Natural killer cell (primary cell): ENCODE data around the gene IMPDH2. TPM values are rescaled to one million over a fixed set of nuclear protein-coding genes. Genes with fewer than 3 reads are reported as not detected.
A peak's percentile ranks its signal among the peaks of the same experiment; 100 is the strongest.

Source experiments
- ATAC-seq, 3 donors: fragments of 150-1000 bp in 2 of 3; fragments of 200-7000 bp in 1 of 3; cut with Tn5 transposase; 1 replicate in 1 of 3; 2 replicates in 2 of 3; pipeline ENCODE4 v1.10.0; 2021; ENCODE audit warnings: mild to moderate bottlenecking in 2 of 3, moderate library complexity in 2 of 3
- DNase-seq, 2 donors: peaks; one replicate each; pipeline versions ENCODE4 v3.0.0 to v3.0.0-alpha.2; 2013 to 2021; ENCODE audit warnings: mixed read lengths in 1 of 2
- H3K27ac ChIP-seq: one replicate; pipeline ENCODE4 v1.5.1; 2013; ENCODE audit warnings: mild to moderate bottlenecking, low read length
- H3K27me3 ChIP-seq: one replicate; pipeline ENCODE4 v1.6.1; 2013; ENCODE audit warnings: low read length; ENCODE audit not compliant: control insufficient read depth, insufficient read depth
- H3K36me3 ChIP-seq: one replicate; pipeline ENCODE4 v1.6.1; 2013; ENCODE audit warnings: low read length; ENCODE audit not compliant: control insufficient read depth, insufficient read depth
- H3K4me1 ChIP-seq: one replicate; pipeline ENCODE4 v1.6.1; 2013; ENCODE audit warnings: low read length; ENCODE audit not compliant: control insufficient read depth, insufficient read depth
- H3K4me3 ChIP-seq: one replicate; pipeline ENCODE4 v1.5.1; 2013; ENCODE audit warnings: low read length
- H3K9me3 ChIP-seq: one replicate; pipeline ENCODE4 v1.6.1; 2013; ENCODE audit warnings: low read length; ENCODE audit not compliant: control insufficient read depth, insufficient read depth
- H3K27ac Mint-ChIP-seq, 2 donors: one replicate each; pipeline ENCODE4 v1.8.0; 2022; ENCODE audit warnings: mild to moderate bottlenecking in 2 of 2, mixed read lengths in 2 of 2, moderate library complexity in 1 of 2
- H3K27me3 Mint-ChIP-seq, 2 donors: one replicate each; pipeline ENCODE4 v1.8.0; 2022; ENCODE audit warnings: low read depth in 2 of 2, mixed read lengths in 2 of 2
- H3K36me3 Mint-ChIP-seq: one replicate; pipeline ENCODE4 v1.8.0; 2022; ENCODE audit warnings: mixed read lengths
- H3K4me1 Mint-ChIP-seq, 2 donors: one replicate each; pipeline ENCODE4 v1.8.0; 2022; ENCODE audit warnings: mixed read lengths in 2 of 2
- H3K4me3 Mint-ChIP-seq: one replicate; pipeline ENCODE4 v1.8.0; 2022; ENCODE audit warnings: mild to moderate bottlenecking, moderate library complexity, mixed read lengths
- H3K9me3 Mint-ChIP-seq, 2 donors: one replicate each; pipeline ENCODE4 v1.8.0; 2022; ENCODE audit warnings: mixed read lengths in 2 of 2
- CTCF ChIP-seq: fragments of 200-600 bp; IDR thresholded peaks from one replicate; pipeline ENCODE4 v1.8.0; 2022; ENCODE audit warnings: antibody characterized with exemption
- WGBS: methylation state at CpG from one replicate; pipeline ENCODE4 v1.1.7; 2013; ENCODE audit warnings: missing lambda C conversion rate; ENCODE audit not compliant: insufficient coverage; 5-methylcytosine and 5-hydroxymethylcytosine counted together
- intact Hi-C: fragments of 100-400 bp; cut with micrococcal nuclease; formaldehyde crosslinking; loops from one replicate; pipeline ENCODE4 v1.14.2; 2022
- total RNA-seq, 4 donors: library from RNA; stranded (reverse); fragments of 120-200 nt in 1 of 4; gene quantifications; one replicate each; pipeline versions ENCODE4 v1.2.3 to v1.2.4, GENCODE V29; 2013 to 2022

IMPDH2 gene
- total RNA-seq, 3 donors from 2014 or later (not counting 1 experiment from before 2014, with no cell fraction given), result 45.6 to 85.7 (median 50.0) TPM

- H3K27ac Mint-ChIP-seq, result no peak overlapping the region
Observed at GRCh38 chr3:48984663-48985062, 44.5 kb downstream of the IMPDH2 start.

GRCh38 chr3:48983096-48983495, 46.1 kb downstream of the IMPDH2 start:
- Histone ChIP-seq H3K36me3 (peaks cover 51% of the 10 kb centered on the region), H3K9me3 (no peaks in the 10 kb centered on the region), H3K27ac (no peak overlapping the region), H3K4me3 (no peak overlapping the region), H3K27me3 (no peaks in the 10 kb centered on the region), H3K4me1 (peaks cover 3% of the 10 kb centered on the region)
- no peak for DNase-seq
- intact Hi-C loops, result no loop called here
- Mint-ChIP-seq H3K9me3 (no peaks in the 10 kb centered on the region), H3K27me3 (no peaks in the 10 kb centered on the region), H3K4me3 (no peak overlapping the region), H3K36me3 (peaks cover 8% of the 10 kb centered on the region), H3K4me1 (peaks cover 5 to 10% of the 10 kb centered on the region in 2 donors), H3K27ac (peak overlapping the region in 1 of 2 donors; percentile 35)
- 98% methylated on average over 4 of the region's 4 CpGs for WGBS
- no peak for ATAC-seq
- TF ChIP-seq CTCF, result no peak

More at GRCh38 chr3:48984663-48985062, 44.5 kb downstream of the IMPDH2 start:
- H3K4me3 Mint-ChIP-seq, result no peak overlapping the region
- peaks cover 39% of the 10 kb centered on the region for H3K36me3 ChIP-seq
- H3K27me3 Mint-ChIP-seq, result no peaks in the 10 kb centered on the region
- H3K27ac ChIP-seq, result no peak overlapping the region
- no peaks in the 10 kb centered on the region for H3K9me3 Mint-ChIP-seq
- H3K4me1 ChIP-seq, result peaks cover 12% of the 10 kb centered on the region
- no peaks in the 10 kb centered on the region for H3K9me3 ChIP-seq
- H3K27me3 ChIP-seq, result no peaks in the 10 kb centered on the region
- DNase-seq (no peak), ATAC-seq (no peak)
- H3K4me1 Mint-ChIP-seq, result peaks cover 11 to 20% of the 10 kb centered on the region in 2 donors
- peaks cover under 1% of the 10 kb centered on the region for H3K36me3 Mint-ChIP-seq
- TF ChIP-seq CTCF, result no peak
- H3K4me3 ChIP-seq, result no peak overlapping the region
- intact Hi-C loops, result loop anchor here (5.0 kb wide), 2 partner anchors 38 to 463 kb away; partner anchors contain the start of gene NDUFAF3

- Mint-ChIP-seq H3K4me3 (no peak overlapping the region), H3K36me3 (peaks cover 8% of the 10 kb centered on the region), H3K27me3 (no peaks in the 10 kb centered on the region), H3K9me3 (no peaks in the 10 kb centered on the region), H3K4me1 (peaks cover 1 to 6% of the 10 kb centered on the region in 2 donors), H3K27ac (peak overlapping the region in 1 of 2 donors; percentile 41)
- TF ChIP-seq CTCF, result no peak
- Histone ChIP-seq H3K9me3 (no peaks in the 10 kb centered on the region), H3K36me3 (peaks cover 55% of the 10 kb centered on the region), H3K4me1 (no peaks in the 10 kb centered on the region), H3K4me3 (no peak overlapping the region), H3K27me3 (no peaks in the 10 kb centered on the region), H3K27ac (no peak overlapping the region)
- intact Hi-C loops, result no loop called here
- ATAC-seq (no peak), DNase-seq (no peak)
- WGBS, result 96% methylated on average over 5 of the region's 5 CpGs
Observed at GRCh38 chr3:48982686-48983085, 46.5 kb downstream of the IMPDH2 start.

- H3K27ac Mint-ChIP-seq, result peak overlapping the region in 1 of 2 donors; percentile 41
- no peak overlapping the region for H3K27ac ChIP-seq
- no peak overlapping the region for H3K4me3 Mint-ChIP-seq
- H3K4me1 ChIP-seq, result no peaks in the 10 kb centered on the region
- TF ChIP-seq CTCF, result no peak
- H3K4me1 Mint-ChIP-seq, result peaks cover 0 to 5% of the 10 kb centered on the region in 2 donors
- ATAC-seq (no peak), DNase-seq (no peak)
- H3K27me3 Mint-ChIP-seq, result no peaks in the 10 kb centered on the region
- H3K9me3 Mint-ChIP-seq, result no peaks in the 10 kb centered on the region
- peaks cover 60% of the 10 kb centered on the region for H3K36me3 ChIP-seq
- H3K36me3 Mint-ChIP-seq, result peaks cover 8% of the 10 kb centered on the region
- H3K27me3 ChIP-seq, result no peaks in the 10 kb centered on the region
- intact Hi-C loops, result no loop called here
- H3K9me3 ChIP-seq, result no peaks in the 10 kb centered on the region
- no peak overlapping the region for H3K4me3 ChIP-seq
Observed at GRCh38 chr3:48982016-48982415, 47.2 kb downstream of the IMPDH2 start.
